ENCODE data around the gene CACNG4. TPM values are rescaled to one million over a fixed set of nuclear protein-coding genes. Genes with fewer than 3 reads are reported as not detected.
A peak's percentile ranks its signal among the peaks of the same experiment; 100 is the strongest.

The CACNG4 gene
- total and polyA plus RNA-seq, 4 experiments from 2014 or later: not detected

DNA sequence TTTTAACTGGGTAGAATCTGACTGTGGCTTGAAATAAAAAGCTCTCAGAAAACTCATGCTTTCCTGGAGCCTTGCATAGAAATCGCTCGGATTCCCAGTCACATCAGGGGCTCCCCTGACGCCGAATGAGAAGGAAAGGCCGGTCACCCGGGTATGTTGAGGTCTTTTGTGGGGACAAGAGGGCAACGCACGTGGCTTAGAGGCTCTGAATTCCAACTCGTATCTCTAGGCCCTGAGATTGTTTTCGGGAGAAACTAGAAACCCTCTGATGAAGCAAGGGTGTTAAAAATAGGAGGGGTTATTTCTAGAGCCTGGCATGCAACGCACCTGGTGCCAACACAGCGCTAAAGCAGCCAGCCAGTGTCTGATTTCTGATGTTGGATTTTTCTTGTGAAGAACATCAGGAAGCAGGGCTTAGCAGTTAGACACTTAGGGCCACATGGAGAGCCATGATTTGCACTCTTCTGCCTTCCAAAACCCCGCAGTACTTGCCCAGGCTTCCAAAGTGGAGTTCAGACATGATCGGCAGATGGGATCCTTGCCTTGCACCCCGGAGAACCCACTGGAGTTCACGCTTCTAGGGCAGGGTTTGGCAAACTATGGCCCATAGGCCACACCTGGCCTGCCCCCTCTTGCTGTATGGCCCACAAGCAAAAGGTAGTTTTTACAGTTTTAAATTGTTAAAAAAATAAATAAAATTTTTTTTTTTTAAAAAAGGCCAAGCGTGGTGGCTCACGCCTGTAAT is 92.4 kb downstream of the CACNG4 start:
- ChIA-PET POLR2A (ENCODE audit: partially characterized antibody) (no interaction called here), CTCF (ENCODE audit: partially characterized antibody) (no interaction called here)
- no peaks in the 10 kb centered on the region for H3K4me1 Mint-ChIP-seq
- H3K27me3 Mint-ChIP-seq: no peaks in the 10 kb centered on the region
- H3K4me3 Mint-ChIP-seq: no peak overlapping the region
- Histone ChIP-seq H3K27me3 (ENCODE audit: insufficient read depth, low read length) (no peaks in the 10 kb centered on the region), H3K9me3 (ENCODE audit: control insufficient read depth in 1 of 2, low read length in 2 of 2) (no peaks in the 10 kb centered on the region), H3K27ac (ENCODE audit: low read depth, low read length) (no peak overlapping the region), H3K4me1 (ENCODE audit: insufficient read depth, low read length) (no peaks in the 10 kb centered on the region), H3K4me3 (ENCODE audit: low read length in 2 of 2) (no peak overlapping the region), H3K36me3 (ENCODE audit: insufficient read depth, low read length) (no peaks in the 10 kb centered on the region)
- DNase-seq: no peak
- peaks cover 0 to 10% of the 10 kb centered on the region in 2 donors for H3K36me3 Mint-ChIP-seq
- no peak overlapping the region for H3K27ac Mint-ChIP-seq
- H3K9me3 Mint-ChIP-seq: no peaks in the 10 kb centered on the region
- intact Hi-C loops (cut with micrococcal nuclease): no loop called here

DNA sequence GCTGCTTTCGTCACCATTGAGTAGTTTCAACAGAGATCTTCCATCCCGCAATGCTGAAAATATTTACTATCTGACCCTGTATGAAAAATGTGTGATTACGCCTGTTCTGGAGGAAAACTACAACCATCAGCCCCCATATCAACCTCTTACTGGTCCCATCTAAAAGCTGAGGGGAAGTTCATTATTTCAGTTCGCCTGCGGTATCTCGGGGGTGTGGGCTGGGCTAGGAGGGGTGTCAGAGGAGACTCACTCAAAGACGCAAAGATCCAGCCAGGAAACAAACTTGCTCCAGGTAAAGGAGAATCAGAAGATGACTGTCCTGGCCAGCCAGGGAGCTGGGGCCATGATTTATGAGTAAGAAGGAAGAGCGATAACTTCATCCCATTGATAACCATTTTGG is 93.5 kb downstream of the CACNG4 start:
- no peaks in the 10 kb centered on the region for H3K36me3 ChIP-seq (ENCODE audit: insufficient read depth, low read length)
- H3K27ac ChIP-seq (ENCODE audit: low read depth, low read length): no peak overlapping the region
- ChIA-PET POLR2A (ENCODE audit: partially characterized antibody) (no interaction called here), CTCF (ENCODE audit: partially characterized antibody) (no interaction called here)
- no peaks in the 10 kb centered on the region for H3K9me3 ChIP-seq (ENCODE audit: control insufficient read depth in 1 of 2, low read length in 2 of 2)
- peaks cover 1 to 11% of the 10 kb centered on the region in 2 donors for H3K36me3 Mint-ChIP-seq
- no peak overlapping the region for H3K27ac Mint-ChIP-seq
- no peak for DNase-seq
- no peak overlapping the region for H3K4me3 ChIP-seq (ENCODE audit: low read length in 2 of 2)
- no peaks in the 10 kb centered on the region for H3K4me1 Mint-ChIP-seq
- H3K27me3 Mint-ChIP-seq: no peaks in the 10 kb centered on the region
- intact Hi-C loops (cut with micrococcal nuclease): no loop called here
- no peaks in the 10 kb centered on the region for H3K4me1 ChIP-seq (ENCODE audit: insufficient read depth, low read length)
- H3K9me3 Mint-ChIP-seq: no peaks in the 10 kb centered on the region
- H3K27me3 ChIP-seq (ENCODE audit: insufficient read depth, low read length): no peaks in the 10 kb centered on the region
- no peak overlapping the region for H3K4me3 Mint-ChIP-seq

- Mint-ChIP-seq H3K36me3 (peaks cover 3 to 16% of the 10 kb centered on the region in 2 donors), H3K27ac (no peak overlapping the region), H3K27me3 (no peaks in the 10 kb centered on the region), H3K9me3 (no peaks in the 10 kb centered on the region), H3K4me1 (no peaks in the 10 kb centered on the region), H3K4me3 (no peak overlapping the region)
- CTCF ChIA-PET (ENCODE audit: partially characterized antibody): interaction anchor here (0.5 kb wide), 1 partner anchor 1517 kb away, joined by 3 read pairs; no protein-coding TSS in a partner anchor
- Histone ChIP-seq H3K4me1 (ENCODE audit: insufficient read depth, low read length) (no peaks in the 10 kb centered on the region), H3K4me3 (ENCODE audit: low read length in 2 of 2) (no peak overlapping the region), H3K27ac (ENCODE audit: low read depth, low read length) (no peak overlapping the region), H3K36me3 (ENCODE audit: insufficient read depth, low read length) (no peaks in the 10 kb centered on the region), H3K27me3 (ENCODE audit: insufficient read depth, low read length) (no peaks in the 10 kb centered on the region), H3K9me3 (ENCODE audit: control insufficient read depth in 1 of 2, low read length in 2 of 2) (no peaks in the 10 kb centered on the region)
- POLR2A ChIA-PET (ENCODE audit: partially characterized antibody): no interaction called here
- no peak for DNase-seq
- intact Hi-C loops (cut with micrococcal nuclease): no loop called here
Observed at GRCh38 chr17:67059372-67059771, 94.9 kb downstream of the CACNG4 start.

GRCh38 chr17:67063141-67063540 is 98.6 kb downstream of the CACNG4 start:
- no peaks in the 10 kb centered on the region for H3K36me3 ChIP-seq (ENCODE audit: insufficient read depth, low read length)
- DNase-seq: no peak
- Mint-ChIP-seq H3K36me3 (peaks cover 3 to 20% of the 10 kb centered on the region in 2 donors), H3K9me3 (no peaks in the 10 kb centered on the region), H3K4me1 (no peaks in the 10 kb centered on the region), H3K4me3 (no peak overlapping the region), H3K27me3 (no peaks in the 10 kb centered on the region), H3K27ac (no peak overlapping the region)
- no peaks in the 10 kb centered on the region for H3K27me3 ChIP-seq (ENCODE audit: insufficient read depth, low read length)
- no peak overlapping the region for H3K4me3 ChIP-seq (ENCODE audit: low read length in 2 of 2)
- intact Hi-C loops (cut with micrococcal nuclease): no loop called here
- ChIA-PET POLR2A (ENCODE audit: partially characterized antibody) (no interaction called here), CTCF (ENCODE audit: partially characterized antibody) (no interaction called here)
- H3K9me3 ChIP-seq (ENCODE audit: control insufficient read depth in 1 of 2, low read length in 2 of 2): no peaks in the 10 kb centered on the region
- H3K27ac ChIP-seq (ENCODE audit: low read depth, low read length): no peak overlapping the region
- H3K4me1 ChIP-seq (ENCODE audit: insufficient read depth, low read length): no peaks in the 10 kb centered on the region

- no peaks in the 10 kb centered on the region for H3K4me1 ChIP-seq (ENCODE audit: insufficient read depth, low read length)
- H3K4me1 Mint-ChIP-seq: no peaks in the 10 kb centered on the region
- DNase-seq: no peak
- no peaks in the 10 kb centered on the region for H3K27me3 Mint-ChIP-seq
- intact Hi-C loops (cut with micrococcal nuclease): no loop called here
- H3K36me3 Mint-ChIP-seq: peaks cover 11 to 13% of the 10 kb centered on the region in 2 donors
- no peaks in the 10 kb centered on the region for H3K27me3 ChIP-seq (ENCODE audit: insufficient read depth, low read length)
- H3K4me3 ChIP-seq (ENCODE audit: low read length in 2 of 2): no peak overlapping the region
- H3K9me3 Mint-ChIP-seq: no peaks in the 10 kb centered on the region
- no peaks in the 10 kb centered on the region for H3K36me3 ChIP-seq (ENCODE audit: insufficient read depth, low read length)
- no peak overlapping the region for H3K27ac ChIP-seq (ENCODE audit: low read depth, low read length)
- H3K9me3 ChIP-seq (ENCODE audit: control insufficient read depth in 1 of 2, low read length in 2 of 2): no peaks in the 10 kb centered on the region
- POLR2A ChIA-PET (ENCODE audit: partially characterized antibody): no interaction called here
- CTCF ChIA-PET (ENCODE audit: partially characterized antibody): interaction anchor here (0.8 kb wide), 1 partner anchor 206 kb away, joined by 5 read pairs; no protein-coding TSS in a partner anchor
- H3K27ac Mint-ChIP-seq: peak overlapping the region in 1 of 7 donors; percentile 63
- no peak overlapping the region for H3K4me3 Mint-ChIP-seq
Observed at GRCh38 chr17:67066717-67067116, 102.2 kb downstream of the CACNG4 start.

GRCh38 chr17:67067571-67068482 is 103.3 kb downstream of the CACNG4 start:
- CTCF ChIA-PET (ENCODE audit: partially characterized antibody): interaction anchor here (1.3 to 2.0 kb wide), 2 partner anchors 10 to 15 kb away, joined by 3 to 6 read pairs; no protein-coding TSS in a partner anchor
- Mint-ChIP-seq H3K27ac (peak overlapping the region in 3 of 7 donors; percentile 1 to 74 (median 10)), H3K4me3 (no peak overlapping the region), H3K4me1 (no peaks in the 10 kb centered on the region), H3K27me3 (no peaks in the 10 kb centered on the region), H3K9me3 (no peaks in the 10 kb centered on the region), H3K36me3 (peaks cover 12 to 15% of the 10 kb centered on the region in 2 donors)
- Histone ChIP-seq H3K4me3 (ENCODE audit: low read length in 2 of 2) (no peak overlapping the region), H3K36me3 (ENCODE audit: insufficient read depth, low read length) (no peaks in the 10 kb centered on the region), H3K27ac (ENCODE audit: low read depth, low read length) (no peak overlapping the region), H3K27me3 (ENCODE audit: insufficient read depth, low read length) (no peaks in the 10 kb centered on the region), H3K4me1 (ENCODE audit: insufficient read depth, low read length) (no peaks in the 10 kb centered on the region), H3K9me3 (ENCODE audit: control insufficient read depth in 1 of 2, low read length in 2 of 2) (no peaks in the 10 kb centered on the region)
- intact Hi-C loops (cut with micrococcal nuclease): no loop called here
- POLR2A ChIA-PET (ENCODE audit: partially characterized antibody): interaction anchor here (1.6 kb wide), 1 partner anchor 14 kb away, joined by 5 read pairs; no protein-coding TSS in a partner anchor
- DNase-seq: no peak

- intact Hi-C loops (cut with micrococcal nuclease): no loop called here
- peak overlapping the region in 1 of 7 donors; percentile 72 for H3K27ac Mint-ChIP-seq
- ChIA-PET POLR2A (ENCODE audit: partially characterized antibody) (interaction anchor here (1.6 kb wide), 1 partner anchor 13 kb away, joined by 5 read pairs; no protein-coding TSS in a partner anchor), CTCF (ENCODE audit: partially characterized antibody) (interaction anchor here (1.3 to 2.0 kb wide), 2 partner anchors 9 to 14 kb away, joined by 3 to 6 read pairs; no protein-coding TSS in a partner anchor)
- peaks cover 0 to 3% (median 0%) of the 10 kb centered on the region in 8 donors for H3K9me3 Mint-ChIP-seq
- no peak overlapping the region for H3K4me3 Mint-ChIP-seq
- H3K4me1 ChIP-seq (ENCODE audit: insufficient read depth, low read length): no peaks in the 10 kb centered on the region
- no peak overlapping the region for H3K27ac ChIP-seq (ENCODE audit: low read depth, low read length)
- no peaks in the 10 kb centered on the region for H3K9me3 ChIP-seq (ENCODE audit: control insufficient read depth in 1 of 2, low read length in 2 of 2)
- H3K27me3 Mint-ChIP-seq: no peaks in the 10 kb centered on the region
- peaks cover 18 to 19% of the 10 kb centered on the region in 2 donors for H3K36me3 Mint-ChIP-seq
- peaks cover 0 to 2% (median 0%) of the 10 kb centered on the region in 4 donors for H3K4me1 Mint-ChIP-seq
- H3K27me3 ChIP-seq (ENCODE audit: insufficient read depth, low read length): no peaks in the 10 kb centered on the region
- H3K4me3 ChIP-seq (ENCODE audit: low read length in 2 of 2): no peak overlapping the region
- peaks cover 4% of the 10 kb centered on the region for H3K36me3 ChIP-seq (ENCODE audit: insufficient read depth, low read length)
- DNase-seq: no peak
Observed at GRCh38 chr17:67068999-67069398, 104.5 kb downstream of the CACNG4 start.

Measured in CD4-positive, alpha-beta memory T cell (primary cell).